HUDEP-2 (cell line): ENCODE measurements around the gene GSDMA.
A peak's percentile ranks its signal among the peaks of the same experiment; 100 is the strongest.
"Not testable (repeated sequence)": the region's sequence is repeated elsewhere in the genome, so short reads cannot be mapped to it uniquely, and the experiment has no call there.

ENCODE experiments used
- DNase-seq, 76 experiments: peaks; one replicate each; lab custom pipeline; 2025; ENCODE audit not compliant: unreplicated experiment in 76 of 76; lab: John Stamatoyannopoulos, UW

Gene GSDMA

GRCh38 chr17:39928858-39929645 lies 33.8 kb upstream of the GSDMA start:
- DNase-seq, result peak in 2 of 76 experiments; percentile 21 to 40

- no peak for DNase-seq
Observed at GRCh38 chr17:39929646-39930407, 33.0 kb upstream of the GSDMA start.

- DNase-seq, result no peak
Observed at GRCh38 chr17:39933912-39934311, 28.9 kb upstream of the GSDMA start.

GRCh38 chr17:39934324-39934723 lies 28.5 kb upstream of the GSDMA start:
- no peak for DNase-seq

GRCh38 chr17:39935909-39936308 lies 26.9 kb upstream of the GSDMA start:
- DNase-seq, result no peak

- no peak for DNase-seq
Observed at GRCh38 chr17:39937447-39937846, 25.4 kb upstream of the GSDMA start.

- no peak for DNase-seq
Observed at GRCh38 chr17:39938140-39938869, 24.5 kb upstream of the GSDMA start.

- no peak for DNase-seq
Observed at GRCh38 chr17:39939106-39939505, 23.7 kb upstream of the GSDMA start.

GRCh38 chr17:39939588-39940419 lies 23.0 kb upstream of the GSDMA start:
- DNase-seq, result peak in 6 of 76 experiments; percentile 3 to 30 (median 16)

GRCh38 chr17:39943702-39944392 lies 19.0 kb upstream of the GSDMA start:
- DNase-seq, result peak in 1 of 76 experiments; percentile 10

- no peak for DNase-seq
Observed at GRCh38 chr17:39944393-39944711, 18.5 kb upstream of the GSDMA start.

- no peak for DNase-seq
Observed at GRCh38 chr17:39946551-39947330, 16.1 kb upstream of the GSDMA start.

- DNase-seq, result not testable (repeated sequence)
Observed at GRCh38 chr17:39948489-39948828, 14.3 kb upstream of the GSDMA start.

- no peak for DNase-seq
Observed at GRCh38 chr17:39949028-39949427, 13.8 kb upstream of the GSDMA start.

- DNase-seq, result no peak
Observed at GRCh38 chr17:39950871-39951348, 11.9 kb upstream of the GSDMA start.

- no peak for DNase-seq
Observed at GRCh38 chr17:39951924-39952679, 10.7 kb upstream of the GSDMA start.

- DNase-seq, result peak in 74 of 76 experiments; percentile 19 to 100 (median 96)
Observed at GRCh38 chr17:39952680-39953470, 9.9 kb upstream of the GSDMA start.

GRCh38 chr17:39953471-39953888 lies 9.3 kb upstream of the GSDMA start:
- DNase-seq, result no peak
